GM12878 (cell line): ENCODE measurements around the gene TTC23. TPM values are rescaled to one million over a fixed set of nuclear protein-coding genes. Genes with fewer than 3 reads are reported as not detected.

ENCODE experiments used
- ATAC-seq: fragments of 200-7000 bp; cut with Tn5 transposase; 3 replicates; pipeline ENCODE4 v1.9.1; 2020; ENCODE audit warnings: mild to moderate bottlenecking, moderate library complexity
- BruUV-seq: library from RNA; stranded (reverse); fragments of 400-500 nt; replicated peaks from 2 replicates; lab custom pipeline; 2021; lab: Mats Ljungman, UMichigan
- CTCF ChIA-PET: fragments of 300-600 bp; sonication (Branson Sonifier 250); formaldehyde crosslinking; extraction: SDS; loops from one replicate; lab custom pipeline; 2021; ENCODE audit warnings: inconsistent platforms; lab: Yijun Ruan, JAX
- POLR2A ChIA-PET: fragments of 350-600 bp; formaldehyde crosslinking; extraction: SDS; loops from one replicate; lab custom pipeline; 2021; ENCODE audit warnings: inconsistent platforms; lab: Charles Lee
- RAD21 ChIA-PET: fragments of 300-600 bp; sonication (Branson Sonifier 250); formaldehyde crosslinking; loops from one replicate; lab custom pipeline; 2023; ENCODE audit warnings: antibody characterized with exemption; ENCODE audit not compliant: unreplicated experiment; lab: Charles Lee
- SMC1A ChIA-PET: fragments of 300-600 bp; sonication (Branson Sonifier 250); formaldehyde crosslinking; loops from one replicate; lab custom pipeline; 2023; ENCODE audit not compliant: unreplicated experiment, uncharacterized antibody; lab: Charles Lee
- DNase-seq: peaks from one replicate; pipeline ENCODE4 v3.0.0-alpha.2; 2011; ENCODE audit warnings: low read depth, low spot score
- FAIRE-seq: peaks from 3 replicates; lab custom pipeline; 2011; peaks lifted over from hg19 to GRCh38; lab: Jason Lieb, UNC
- H2AFZ ChIP-seq: 2 replicates; pipeline ENCODE4 v1.6.0; 2011; ENCODE audit warnings: low read depth, low read length, control low read depth; ENCODE audit not compliant: control insufficient read depth
- H3K27ac ChIP-seq: 2 replicates; pipeline ENCODE4 v1.5.1; 2011; ENCODE audit warnings: control low read depth; ENCODE audit not compliant: control insufficient read depth, insufficient read depth
- H3K27me3 ChIP-seq, 2 experiments: replicated peaks in 1 of 2; 2 replicates each; pipeline versions ENCODE4 v1.6.0 to v1.6.1; 2011; ENCODE audit warnings: low read length in 1 of 2; ENCODE audit not compliant: control insufficient read depth in 2 of 2, insufficient read depth in 2 of 2
- H3K36me3 ChIP-seq, 2 experiments: 2 replicates each; pipeline ENCODE4 v1.5.1; 2011; ENCODE audit warnings: low read length in 1 of 2; ENCODE audit not compliant: control insufficient read depth in 2 of 2, insufficient read depth in 2 of 2
- H3K4me1 ChIP-seq: 2 replicates; pipeline ENCODE4 v1.6.1; 2011; ENCODE audit warnings: mild to moderate bottlenecking, low read length, moderate library complexity, mixed read lengths; ENCODE audit not compliant: control insufficient read depth, insufficient read depth
- H3K4me2 ChIP-seq: 2 replicates; pipeline ENCODE4 v1.6.0; 2011; ENCODE audit warnings: control low read depth; ENCODE audit not compliant: control insufficient read depth, insufficient read depth
- H3K4me3 ChIP-seq: fragments of 200-600 bp; sonication (generic); 2 replicates; pipeline ENCODE4 v1.5.1; 2016
- H3K79me2 ChIP-seq: 2 replicates; pipeline ENCODE4 v1.6.0; 2011; ENCODE audit warnings: low read length; ENCODE audit not compliant: control insufficient read depth, insufficient read depth
- H3K9ac ChIP-seq: 2 replicates; pipeline ENCODE4 v1.8.0; 2011; ENCODE audit warnings: low read length, control low read depth, mixed read lengths; ENCODE audit not compliant: control insufficient read depth, insufficient read depth
- H3K9me3 ChIP-seq: replicated peaks from 3 replicates; pipeline ENCODE4 v1.5.1; 2011; ENCODE audit warnings: mild to moderate bottlenecking, low read length; ENCODE audit not compliant: control insufficient read depth, insufficient read depth
- H4K20me1 ChIP-seq: 2 replicates; pipeline ENCODE4 v1.6.0; 2011; ENCODE audit not compliant: control insufficient read depth, insufficient read depth
- BHLHE40 ChIP-seq, 2 experiments: fragments of 450-650 bp in 1 of 2; IDR thresholded peaks; 2 replicates each; pipeline ENCODE4 v1.6.1; 2011 to 2017; ENCODE audit warnings: low read depth in 2 of 2, borderline replicate concordance in 1 of 2, improper control_type of control experiment in 1 of 2, low read length in 1 of 2, mild to moderate bottlenecking in 1 of 2
- IKZF1 ChIP-seq: fragments of 450-650 bp; conservative IDR thresholded peaks from 2 replicates; pipeline ENCODE4 v1.6.1; 2017; ENCODE audit warnings: antibody characterized with exemption, mild to moderate bottlenecking
- JUND ChIP-seq: IDR thresholded peaks from 2 replicates; pipeline ENCODE4 v1.6.1; 2012; ENCODE audit warnings: low read depth, mild to moderate bottlenecking, low read length, improper control_type of control experiment, moderate library complexity
- PML ChIP-seq: IDR thresholded peaks from 2 replicates; pipeline ENCODE4 v1.6.1; 2012; ENCODE audit warnings: low read length, inconsistent platforms
- POLR2A ChIP-seq: IDR thresholded peaks from 2 replicates; pipeline ENCODE4 v1.6.1; 2011; ENCODE audit warnings: low read depth, mild to moderate bottlenecking, low read length
- POLR2AphosphoS2 ChIP-seq: IDR thresholded peaks from 2 replicates; pipeline ENCODE4 v1.6.1; 2011; ENCODE audit warnings: low read depth, mild to moderate bottlenecking, low read length, improper control_type of control experiment, moderate library complexity
- WGBS: methylation state at CpG from one replicate; pipeline ENCODE4 v1.1.6; 2016; ENCODE audit warnings: low lambda C conversion rate; ENCODE audit not compliant: insufficient replicate concordance, insufficient coverage; ENCODE audit errors: missing lambda C conversion rate; 5-methylcytosine and 5-hydroxymethylcytosine counted together
- in situ Hi-C: fragments of 300-500 bp; cut with MboI; formaldehyde crosslinking; loops from 9 replicates; pipeline ENCODE4 v1.14.3; 2018; ENCODE audit warnings: mixed read lengths
- intact Hi-C: fragments of 100-400 bp; cut with micrococcal nuclease; formaldehyde crosslinking; loops from one replicate; pipeline ENCODE4 v1.14.2; 2022; ENCODE audit not compliant: unreplicated experiment
- polyA plus RNA-seq, 11 experiments: library from polyadenylated mRNA; depleted of rRNA in 4 of 11; unstranded in 6 of 11; stranded (reverse) in 5 of 11; fragments of >200 nt; fragmentation: Nextera tagmentation in 4 of 11; fragmentation: Illumina TruSeq in 1 of 11; extraction: Ambion mirVana in 4 of 11; extraction: Trizol in 1 of 11; gene quantifications; 1 replicate in 1 of 11; 2 replicates in 10 of 11; pipeline versions ENCODE4 v1.2.1 to v1.2.3, GENCODE V29; 2011 to 2016; ENCODE audit warnings: inconsistent platforms in 2 of 11, missing spikeins in 2 of 11, low read depth in 1 of 11
- total RNA-seq, 4 experiments: library from RNA; depleted of rRNA in 3 of 4; stranded (reverse); fragments of >200 nt in 3 of 4; fragmentation: Illumina TruSeq in 1 of 4; extraction: Trizol in 1 of 4; gene quantifications; 2 replicates each; pipeline versions ENCODE4 v1.2.1 to v1.2.3, GENCODE V29; 2013 to 2021
- TF ChIP-seq, protein P1 (sequence below): fragments of 450-650 bp; IDR thresholded peaks from 2 replicates; pipeline ENCODE4 v1.6.1; 2016; ENCODE audit warnings: mild to moderate bottlenecking
- TF ChIP-seq, protein P2 (sequence below), 3 experiments: IDR thresholded peaks in 2 of 3; conservative IDR thresholded peaks in 1 of 3; 2 replicates each; pipeline ENCODE4 v1.5.1; 2011; ENCODE audit warnings: low read depth in 3 of 3, low read length in 3 of 3, mild to moderate bottlenecking in 3 of 3, control low read depth in 2 of 3, moderate library complexity in 2 of 3, inconsistent platforms in 1 of 3, mixed read lengths in 1 of 3; ENCODE audit not compliant: control insufficient read depth in 2 of 3, insufficient read depth in 1 of 3; ENCODE audit errors: extremely low read depth in 1 of 3

TTC23 gene
- total and polyA plus RNA-seq, 10 of the 15 experiments (the other 5 are each of a cell fraction or from before 2014, with no cell fraction given): 1.2 to 9.0 (median 6.5) TPM

GRCh38 chr15:99120050-99120777 lies 129.2 kb downstream of the TTC23 start:
- Histone ChIP-seq H3K4me2 (no peak overlapping the region), H3K27me3 (no peaks in the 10 kb centered on the region; a peak in 1 of 4 replicates), H2AFZ (no peak overlapping the region), H3K4me1 (no peaks in the 10 kb centered on the region), H3K79me2 (no peaks in the 10 kb centered on the region), H3K9me3 (no peaks in the 10 kb centered on the region), H3K9ac (no peak overlapping the region), H4K20me1 (no peaks in the 10 kb centered on the region), H3K27ac (no peak overlapping the region), H3K4me3 (no peak overlapping the region), H3K36me3 (no peaks in the 10 kb centered on the region)
- ChIA-PET POLR2A (no interaction called here), SMC1A (interaction anchor here (0.7 kb wide), 1 partner anchor 252 kb away, joined by 3 read pairs; no protein-coding TSS in a partner anchor), CTCF (interaction anchor here (0.6 kb wide), 1 partner anchor 381 kb away, joined by 3 read pairs; no protein-coding TSS in a partner anchor), RAD21 (no interaction called here)
- TF ChIP-seq, protein P1, sequence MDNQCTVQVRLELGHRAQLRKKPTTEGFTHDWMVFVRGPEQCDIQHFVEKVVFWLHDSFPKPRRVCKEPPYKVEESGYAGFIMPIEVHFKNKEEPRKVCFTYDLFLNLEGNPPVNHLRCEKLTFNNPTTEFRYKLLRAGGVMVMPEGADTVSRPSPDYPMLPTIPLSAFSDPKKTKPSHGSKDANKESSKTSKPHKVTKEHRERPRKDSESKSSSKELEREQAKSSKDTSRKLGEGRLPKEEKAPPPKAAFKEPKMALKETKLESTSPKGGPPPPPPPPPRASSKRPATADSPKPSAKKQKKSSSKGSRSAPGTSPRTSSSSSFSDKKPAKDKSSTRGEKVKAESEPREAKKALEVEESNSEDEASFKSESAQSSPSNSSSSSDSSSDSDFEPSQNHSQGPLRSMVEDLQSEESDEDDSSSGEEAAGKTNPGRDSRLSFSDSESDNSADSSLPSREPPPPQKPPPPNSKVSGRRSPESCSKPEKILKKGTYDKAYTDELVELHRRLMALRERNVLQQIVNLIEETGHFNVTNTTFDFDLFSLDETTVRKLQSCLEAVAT: no peak
- TF ChIP-seq JUND (no peak), POLR2AphosphoS2 (no peak), IKZF1 (no peak), PML (no peak), BHLHE40 (IDR thresholded peaks at IDR 0.05; ENCODE audit: borderline replicate concordance in 1 of 2, low read depth in 2 of 2, low read length in 1 of 2) (no peak), POLR2A (no peak)
- TF ChIP-seq, protein P2, sequence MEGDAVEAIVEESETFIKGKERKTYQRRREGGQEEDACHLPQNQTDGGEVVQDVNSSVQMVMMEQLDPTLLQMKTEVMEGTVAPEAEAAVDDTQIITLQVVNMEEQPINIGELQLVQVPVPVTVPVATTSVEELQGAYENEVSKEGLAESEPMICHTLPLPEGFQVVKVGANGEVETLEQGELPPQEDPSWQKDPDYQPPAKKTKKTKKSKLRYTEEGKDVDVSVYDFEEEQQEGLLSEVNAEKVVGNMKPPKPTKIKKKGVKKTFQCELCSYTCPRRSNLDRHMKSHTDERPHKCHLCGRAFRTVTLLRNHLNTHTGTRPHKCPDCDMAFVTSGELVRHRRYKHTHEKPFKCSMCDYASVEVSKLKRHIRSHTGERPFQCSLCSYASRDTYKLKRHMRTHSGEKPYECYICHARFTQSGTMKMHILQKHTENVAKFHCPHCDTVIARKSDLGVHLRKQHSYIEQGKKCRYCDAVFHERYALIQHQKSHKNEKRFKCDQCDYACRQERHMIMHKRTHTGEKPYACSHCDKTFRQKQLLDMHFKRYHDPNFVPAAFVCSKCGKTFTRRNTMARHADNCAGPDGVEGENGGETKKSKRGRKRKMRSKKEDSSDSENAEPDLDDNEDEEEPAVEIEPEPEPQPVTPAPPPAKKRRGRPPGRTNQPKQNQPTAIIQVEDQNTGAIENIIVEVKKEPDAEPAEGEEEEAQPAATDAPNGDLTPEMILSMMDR (IDR thresholded peaks at IDR 0.05 in 2 of 3, conservative IDR thresholded peaks at IDR 0.05 in 1 of 3; ENCODE audit: control insufficient read depth in 2 of 3, extremely low read depth in 1 of 3, insufficient read depth in 1 of 3, low read depth in 3 of 3, low read length in 3 of 3): no peak
- no TSS peak for BruUV-seq
- intact Hi-C loops (no loop called here), in situ Hi-C loops (loop anchor here (25.0 kb wide), 1 partner anchor 617 kb away; the partner anchor contains the start of gene LYSMD4)
- DNase-seq: no peak
- WGBS: 31% methylated on average over 12 of the region's 12 CpGs
- ATAC-seq: no peak
- FAIRE-seq: no peak
